ENCODE measurements around the gene PER1.

- no peak for TF ChIP-seq CTCF (IDR thresholded peaks at IDR 0.05)
- TF ChIP-seq POLR2A (IDR thresholded peaks at IDR 0.05; ENCODE audit: low read depth) = no peak
These were observed 55.7 kb downstream of the PER1 start for GRCh38 chr17:8096541-8096940.

All from esophagus muscularis mucosa (tissue), 3 donors.